BJ (cell line): ENCODE measurements around the gene CDK17. TPM values are rescaled to one million over a fixed set of nuclear protein-coding genes. Genes with fewer than 3 reads are reported as not detected.

Experiments used
- CTCF ChIA-PET: fragments of 350-600 bp; formaldehyde crosslinking; extraction: SDS; loops from one replicate; lab custom pipeline; 2021; ENCODE audit warnings: antibody characterized with exemption, inconsistent platforms; lab: Yijun Ruan, JAX
- POLR2A ChIA-PET: fragments of 300-600 bp; sonication (Branson Sonifier 250); formaldehyde crosslinking; extraction: SDS; loops from one replicate; lab custom pipeline; 2021; ENCODE audit warnings: antibody characterized with exemption; lab: Charles Lee
- DNase-seq: peaks from one replicate; pipeline ENCODE4 v3.0.0-alpha.2; 2011; ENCODE audit warnings: low read depth
- H3K27me3 ChIP-seq: 2 replicates; pipeline ENCODE4 v1.6.0; 2011; ENCODE audit warnings: low read length; ENCODE audit not compliant: control insufficient read depth, insufficient read depth
- H3K36me3 ChIP-seq: 2 replicates; pipeline ENCODE4 v1.5.1; 2011; ENCODE audit warnings: low read length; ENCODE audit not compliant: control insufficient read depth, insufficient read depth
- H3K4me3 ChIP-seq: 2 replicates; pipeline ENCODE4 v1.5.1; 2011; ENCODE audit warnings: low read depth, mild to moderate bottlenecking, control low read depth, low read length
- polyA plus RNA-seq: library from polyadenylated mRNA; depleted of rRNA; stranded (reverse); fragments of >200 nt; gene quantifications from 2 replicates; pipeline ENCODE4 v1.2.3, GENCODE V29; 2011
- TF ChIP-seq, protein P1 (sequence below): IDR thresholded peaks from 2 replicates; pipeline ENCODE4 v1.5.1; 2011; ENCODE audit warnings: low read depth, mild to moderate bottlenecking, control low read depth, inconsistent platforms, low read length, moderate library complexity; ENCODE audit not compliant: insufficient read depth

The CDK17 gene
- polyA plus RNA-seq, 1 experiment = 14.8 TPM

GRCh38 chr12:96256672-96257361 is 143.4 kb downstream of the CDK17 start:
- TF ChIP-seq, protein P1, sequence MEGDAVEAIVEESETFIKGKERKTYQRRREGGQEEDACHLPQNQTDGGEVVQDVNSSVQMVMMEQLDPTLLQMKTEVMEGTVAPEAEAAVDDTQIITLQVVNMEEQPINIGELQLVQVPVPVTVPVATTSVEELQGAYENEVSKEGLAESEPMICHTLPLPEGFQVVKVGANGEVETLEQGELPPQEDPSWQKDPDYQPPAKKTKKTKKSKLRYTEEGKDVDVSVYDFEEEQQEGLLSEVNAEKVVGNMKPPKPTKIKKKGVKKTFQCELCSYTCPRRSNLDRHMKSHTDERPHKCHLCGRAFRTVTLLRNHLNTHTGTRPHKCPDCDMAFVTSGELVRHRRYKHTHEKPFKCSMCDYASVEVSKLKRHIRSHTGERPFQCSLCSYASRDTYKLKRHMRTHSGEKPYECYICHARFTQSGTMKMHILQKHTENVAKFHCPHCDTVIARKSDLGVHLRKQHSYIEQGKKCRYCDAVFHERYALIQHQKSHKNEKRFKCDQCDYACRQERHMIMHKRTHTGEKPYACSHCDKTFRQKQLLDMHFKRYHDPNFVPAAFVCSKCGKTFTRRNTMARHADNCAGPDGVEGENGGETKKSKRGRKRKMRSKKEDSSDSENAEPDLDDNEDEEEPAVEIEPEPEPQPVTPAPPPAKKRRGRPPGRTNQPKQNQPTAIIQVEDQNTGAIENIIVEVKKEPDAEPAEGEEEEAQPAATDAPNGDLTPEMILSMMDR = no peak
- POLR2A ChIA-PET = interaction anchor here (0.7 kb wide), 1 partner anchor 144 kb away, joined by 3 read pairs; no protein-coding TSS in a partner anchor
- Histone ChIP-seq H3K27me3 (no peaks in the 10 kb centered on the region), H3K36me3 (peaks cover 9% of the 10 kb centered on the region; the same call in 1 of the 2 replicates), H3K4me3 (no peak overlapping the region)
- no peak for DNase-seq
- CTCF ChIA-PET = interaction anchor here (0.8 to 1.7 kb wide), 5 partner anchors 9 to 259 kb away, joined by 3 to 6 read pairs (median 4); no protein-coding TSS in a partner anchor

DNA sequence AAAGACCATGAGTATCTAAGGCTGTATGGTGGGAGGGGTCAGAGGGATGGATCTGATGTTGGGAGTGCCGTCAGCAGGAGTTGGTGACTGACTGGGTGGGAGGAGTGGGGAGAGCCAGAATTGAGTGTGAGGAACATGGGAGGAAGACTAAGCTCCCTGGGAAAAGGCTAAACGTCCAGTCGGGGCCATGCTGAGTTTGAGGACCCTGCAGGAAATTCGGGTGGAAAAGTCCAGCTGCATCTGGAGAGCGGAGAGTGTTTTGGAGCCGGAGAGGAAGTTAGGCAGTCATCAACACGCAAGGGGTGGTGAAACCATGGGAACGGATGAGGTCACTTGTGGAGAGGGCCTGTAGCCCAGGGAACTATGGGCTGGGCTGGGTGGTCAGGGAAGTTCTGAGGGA is 145.2 kb downstream of the CDK17 start:
- Histone ChIP-seq H3K27me3 (no peaks in the 10 kb centered on the region), H3K4me3 (no peak overlapping the region), H3K36me3 (0 out of 2 replicates have a peak, but pooled peaks cover 3% of the 10 kb centered on the region)
- POLR2A ChIA-PET = no interaction called here
- no peak for DNase-seq
- TF ChIP-seq, protein P1 = no peak
- CTCF ChIA-PET = no interaction called here

GRCh38 chr12:96250119-96250685 is 150.0 kb downstream of the CDK17 start:
- TF ChIP-seq, protein P1 = no peak
- POLR2A ChIA-PET = no interaction called here
- CTCF ChIA-PET = no interaction called here
- peaks cover 22% of the 10 kb centered on the region for H3K36me3 ChIP-seq
- H3K27me3 ChIP-seq = no peaks in the 10 kb centered on the region
- H3K4me3 ChIP-seq = no peak overlapping the region
- DNase-seq = no peak

- POLR2A ChIA-PET = no interaction called here
- Histone ChIP-seq H3K4me3 (no peak overlapping the region), H3K36me3 (peaks cover 22% of the 10 kb centered on the region), H3K27me3 (no peaks in the 10 kb centered on the region)
- DNase-seq = no peak
- TF ChIP-seq, protein P1 = no peak
- CTCF ChIA-PET = no interaction called here
Measured at GRCh38 chr12:96249196-96250118, 150.8 kb downstream of the CDK17 start.
